ENCODE data around the gene MAP3K5. TPM values are rescaled to one million over a fixed set of nuclear protein-coding genes. Genes with fewer than 3 reads are reported as not detected.
A peak's percentile ranks its signal among the peaks of the same experiment; 100 is the strongest.

Gene MAP3K5
- total and polyA plus RNA-seq, 3 donors from 2014 or later, result 21.3 to 55.3 (median 46.1) TPM

GRCh38 chr6:136654086-136654485, 138.2 kb downstream of the MAP3K5 start:
- intact Hi-C loops (cut with DNase I; ENCODE audit: low total_unique reads), result no loop called here
- WGBS, 2 donors, result 86 to 87% methylated on average over 2 of the region's 2 CpGs
- no peak for DNase-seq
- no peaks in the 10 kb centered on the region for H3K9me3 ChIP-seq
- no peak for TF ChIP-seq CTCF (IDR thresholded peaks at IDR 0.05)
- no peak for TF ChIP-seq POLR2A (IDR thresholded peaks at IDR 0.05)
- no peaks in the 10 kb centered on the region for H3K36me3 ChIP-seq (ENCODE audit: low read depth, missing control alignments)
- H3K4me1 ChIP-seq, result no peaks in the 10 kb centered on the region
- H3K4me3 ChIP-seq, result no peak overlapping the region
- H3K27me3 ChIP-seq, result no peaks in the 10 kb centered on the region
- H3K27ac ChIP-seq, result no peak overlapping the region

- H3K4me3 ChIP-seq, result no peak overlapping the region
- DNase-seq, result no peak
- H3K36me3 ChIP-seq (ENCODE audit: low read depth, missing control alignments), result no peaks in the 10 kb centered on the region
- no peaks in the 10 kb centered on the region for H3K4me1 ChIP-seq
- H3K27me3 ChIP-seq, result no peaks in the 10 kb centered on the region
- H3K27ac ChIP-seq, result no peak overlapping the region
- H3K9me3 ChIP-seq, result no peaks in the 10 kb centered on the region
- intact Hi-C loops (cut with DNase I; ENCODE audit: low total_unique reads), result no loop called here
- TF ChIP-seq CTCF (IDR thresholded peaks at IDR 0.05) (no peak), POLR2A (IDR thresholded peaks at IDR 0.05) (no peak)
Measured at GRCh38 chr6:136652656-136653055, 139.6 kb downstream of the MAP3K5 start.

- WGBS, 2 donors, result 74 to 80% methylated on average over 2 of the region's 2 CpGs
Measured at GRCh38 chr6:136651982-136652381, 140.3 kb downstream of the MAP3K5 start.

GRCh38 chr6:136647363-136647852, 144.9 kb downstream of the MAP3K5 start:
- TF ChIP-seq CTCF (IDR thresholded peaks at IDR 0.05) (no peak), POLR2A (IDR thresholded peaks at IDR 0.05) (no peak)
- DNase-seq, result no peak
- Histone ChIP-seq H3K9me3 (no peaks in the 10 kb centered on the region), H3K4me1 (peaks cover 38% of the 10 kb centered on the region), H3K4me3 (no peak overlapping the region), H3K36me3 (ENCODE audit: low read depth, missing control alignments) (no peaks in the 10 kb centered on the region), H3K27me3 (no peaks in the 10 kb centered on the region), H3K27ac (peak overlapping the region; percentile 38 to 63)
- intact Hi-C loops (cut with DNase I; ENCODE audit: low total_unique reads), result loop anchor here (5.0 kb wide), 1 partner anchor 145 kb away; the partner anchor contains the start of gene MAP3K5
- 44 to 54% methylated on average over 9 of the region's 9 CpGs for WGBS, 2 donors

More at GRCh38 chr6:136651982-136652381, 140.3 kb downstream of the MAP3K5 start:
- no peaks in the 10 kb centered on the region for H3K9me3 ChIP-seq
- no peaks in the 10 kb centered on the region for H3K36me3 ChIP-seq (ENCODE audit: low read depth, missing control alignments)
- H3K27me3 ChIP-seq, result no peaks in the 10 kb centered on the region
- intact Hi-C loops (cut with DNase I; ENCODE audit: low total_unique reads), result no loop called here
- TF ChIP-seq POLR2A (IDR thresholded peaks at IDR 0.05), result no peak
- no peak for TF ChIP-seq CTCF (IDR thresholded peaks at IDR 0.05)
- peaks cover 5% of the 10 kb centered on the region for H3K4me1 ChIP-seq
- no peak overlapping the region for H3K4me3 ChIP-seq
- H3K27ac ChIP-seq, result no peak overlapping the region
- DNase-seq, result no peak

- H3K27ac ChIP-seq, result peak overlapping the region; percentile 38 to 63
Measured at GRCh38 chr6:136646377-136646776, 145.9 kb downstream of the MAP3K5 start.

More at GRCh38 chr6:136646377-136646776, 145.9 kb downstream of the MAP3K5 start:
- intact Hi-C loops (cut with DNase I; ENCODE audit: low total_unique reads), result loop anchor here (5.0 kb wide), 1 partner anchor 146 kb away; the partner anchor contains the start of gene MAP3K5
- no peaks in the 10 kb centered on the region for H3K36me3 ChIP-seq (ENCODE audit: low read depth, missing control alignments)
- no peaks in the 10 kb centered on the region for H3K9me3 ChIP-seq
- peak; percentile 26 for DNase-seq
- no peak overlapping the region for H3K4me3 ChIP-seq
- TF ChIP-seq POLR2A (IDR thresholded peaks at IDR 0.05) (no peak), CTCF (IDR thresholded peaks at IDR 0.05) (no peak)
- H3K27me3 ChIP-seq, result no peaks in the 10 kb centered on the region
- H3K4me1 ChIP-seq, result peaks cover 42% of the 10 kb centered on the region
- WGBS, 2 donors, result 38 to 42% methylated on average over 3 of the region's 3 CpGs
